Stimulated activated CD8-positive, alpha-beta memory T cell treated with anti-CD3 and anti-CD28 coated beads, Interleukin-7, amount 100 ng/mL, for 4 hours (primary cell): ENCODE data around the gene SPTSSA.
"Not testable (repeated sequence)": the region's sequence is repeated elsewhere in the genome, so short reads cannot be mapped to it uniquely, and the experiment has no call there.

ENCODE experiments used
- DNase-seq, 2 donors: peaks; one replicate each; pipeline ENCODE4 v3.0.0-alpha.2; 2020; ENCODE audit warnings: low read depth in 2 of 2

Gene SPTSSA

DNA sequence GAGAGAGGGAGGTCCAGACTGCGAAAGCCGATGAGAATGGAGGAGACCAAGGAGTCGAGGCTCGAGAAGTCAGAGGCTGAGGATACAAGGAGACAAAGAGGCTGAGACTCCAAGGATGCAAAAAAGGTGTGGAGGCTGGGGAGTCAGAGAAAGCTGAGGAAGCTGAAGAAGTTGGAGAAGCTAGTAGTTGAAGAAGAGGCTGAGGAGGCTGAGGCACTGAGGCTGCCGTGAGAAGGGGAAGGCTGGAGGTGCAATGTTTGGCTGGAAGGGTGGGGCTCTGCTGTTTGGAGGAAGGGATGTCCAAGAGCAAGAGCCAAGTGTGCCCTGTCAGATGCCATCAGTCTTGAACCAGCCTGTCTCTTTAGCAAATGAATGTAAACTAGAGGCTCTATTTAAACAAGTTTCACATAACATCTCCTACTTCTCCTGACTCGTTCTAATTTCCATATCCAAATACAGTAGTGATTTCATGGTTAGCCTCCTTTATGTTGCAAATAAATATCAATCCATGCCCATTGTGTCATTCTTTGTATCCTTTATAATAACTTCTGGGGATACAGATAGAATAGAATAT lies 10.8 kb upstream of the SPTSSA start:
- DNase-seq = no peak

DNA sequence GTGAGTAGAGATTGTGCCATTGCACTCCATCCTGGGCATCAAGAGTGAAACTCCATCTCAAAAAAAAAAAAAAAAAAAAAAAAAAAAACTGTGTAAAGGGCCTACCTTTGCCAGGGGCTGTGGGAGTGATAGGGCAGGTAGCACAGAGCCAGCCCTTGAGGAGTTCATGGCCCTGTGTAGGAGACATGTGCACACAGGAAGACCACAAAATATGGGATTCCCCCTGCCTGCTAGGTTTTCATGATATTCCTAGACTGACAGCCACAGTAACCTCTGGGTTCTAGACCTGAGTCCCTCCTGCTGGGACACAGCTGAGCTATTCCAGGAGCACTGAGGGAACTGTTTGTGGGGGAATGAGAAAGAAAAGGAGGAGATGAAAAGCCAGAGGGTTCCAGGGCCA lies 8.3 kb upstream of the SPTSSA start:
- no peak for DNase-seq

- no peak for DNase-seq
Measured at GRCh38 chr14:34466691-34467090, 4.7 kb upstream of the SPTSSA start.

GRCh38 chr14:34465069-34465859 lies 3.2 kb upstream of the SPTSSA start:
- DNase-seq = no peak

DNA sequence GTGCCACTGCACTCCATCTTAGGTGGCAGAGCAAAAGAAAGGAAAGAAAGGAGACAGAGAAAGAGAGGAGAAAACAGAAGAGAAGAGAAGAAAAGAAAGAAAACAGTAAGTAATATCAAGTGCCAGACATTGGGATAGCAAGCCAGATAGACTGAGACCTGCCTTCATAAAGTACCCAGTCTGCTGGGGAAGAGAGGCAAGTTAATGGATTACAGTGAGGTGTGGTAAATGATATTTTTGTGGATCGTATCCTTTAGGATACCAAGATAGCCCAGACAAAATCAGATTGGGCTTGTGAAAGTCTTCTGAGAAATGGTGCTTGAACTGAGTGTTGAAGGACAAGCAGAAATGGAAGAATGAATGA lies 1.5 kb upstream of the SPTSSA start:
- DNase-seq = no peak

DNA sequence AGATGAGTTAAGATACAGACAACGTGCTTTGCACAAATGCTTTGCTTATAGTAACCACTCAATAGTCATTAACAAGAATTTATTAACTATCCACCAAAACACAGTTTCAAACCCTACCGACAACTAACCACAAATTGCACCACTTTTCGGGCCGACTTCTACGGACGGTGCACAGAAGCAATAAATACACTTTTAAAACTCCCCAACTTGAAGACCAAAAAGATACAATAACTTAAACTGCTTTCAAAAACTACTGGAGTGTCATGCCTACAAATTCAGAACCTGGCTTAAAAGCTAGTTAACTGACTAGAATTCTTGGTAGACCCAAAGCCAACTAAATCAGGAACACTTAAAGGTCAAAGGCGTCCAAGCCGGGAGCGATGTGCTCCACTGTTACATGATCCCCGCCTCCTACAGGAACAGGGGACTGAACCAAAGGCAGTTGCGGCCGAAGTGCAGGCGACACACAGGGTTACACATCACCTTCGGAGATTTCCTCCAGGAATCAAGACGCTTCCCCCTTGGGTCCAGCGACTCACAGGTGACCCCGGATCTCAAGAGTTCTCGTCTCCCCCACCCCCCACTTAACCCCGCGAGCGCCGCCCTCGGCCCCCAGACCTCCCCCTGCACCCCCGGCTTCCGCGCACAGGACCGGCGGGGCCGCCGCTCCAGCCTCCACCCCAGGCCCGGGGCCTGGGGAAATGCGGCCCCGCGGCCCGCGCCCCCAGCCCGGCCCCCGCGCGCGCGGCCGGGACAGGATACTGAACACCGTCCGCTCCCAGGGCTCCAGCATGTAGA lies 507 bp downstream of the SPTSSA start:
- DNase-seq = no peak

DNA sequence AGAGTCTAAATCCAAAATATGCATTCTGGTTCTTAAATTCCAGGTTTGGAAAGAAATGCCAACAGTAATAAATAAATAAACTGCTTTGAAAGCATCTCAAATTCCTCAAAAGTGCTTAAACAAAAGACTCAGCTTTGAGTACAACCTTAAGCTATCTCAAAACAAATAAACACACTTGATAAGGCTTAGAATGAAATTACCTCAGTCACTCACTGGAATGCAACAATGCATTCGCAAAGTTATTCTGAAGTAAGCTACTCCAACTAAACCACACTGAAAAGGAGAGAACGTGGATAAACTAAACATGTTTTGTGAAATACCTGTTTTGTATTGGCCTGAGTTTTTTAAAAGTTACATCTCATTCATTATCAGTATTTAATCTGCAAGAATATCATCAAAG lies 1.2 kb downstream of the SPTSSA start:
- no peak for DNase-seq

GRCh38 chr14:34460295-34460694 lies 1.7 kb downstream of the SPTSSA start:
- DNase-seq = no peak

DNA sequence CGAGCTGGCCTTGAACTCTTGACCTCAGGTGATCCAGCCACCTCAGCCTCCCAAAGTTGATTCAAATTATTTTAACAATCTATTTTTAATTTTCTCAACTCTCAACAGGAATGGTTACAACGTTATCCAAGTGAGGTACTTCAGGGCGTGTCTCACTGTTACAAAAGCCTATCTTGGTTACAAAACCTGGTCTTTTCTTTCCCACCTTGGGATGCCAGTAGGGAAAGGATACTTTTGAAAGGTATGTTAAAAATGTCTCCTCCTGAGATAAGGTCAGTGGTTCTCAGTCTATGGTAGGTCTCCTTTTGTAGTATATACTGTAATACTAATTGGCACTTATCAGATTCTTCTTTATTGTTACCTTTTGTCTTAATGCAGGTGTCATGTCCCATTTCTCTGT lies 4.9 kb downstream of the SPTSSA start:
- no peak for DNase-seq

GRCh38 chr14:34453226-34453625 lies 8.8 kb downstream of the SPTSSA start:
- DNase-seq = no peak

- no peak for DNase-seq
Measured at GRCh38 chr14:34452258-34452822, 9.7 kb downstream of the SPTSSA start.

GRCh38 chr14:34450958-34451357 lies 11.1 kb downstream of the SPTSSA start:
- no peak for DNase-seq

- no peak for DNase-seq
Measured at GRCh38 chr14:34450542-34450915, 11.5 kb downstream of the SPTSSA start.

- no peak for DNase-seq
Measured at GRCh38 chr14:34449819-34450541, 12.1 kb downstream of the SPTSSA start.

DNA sequence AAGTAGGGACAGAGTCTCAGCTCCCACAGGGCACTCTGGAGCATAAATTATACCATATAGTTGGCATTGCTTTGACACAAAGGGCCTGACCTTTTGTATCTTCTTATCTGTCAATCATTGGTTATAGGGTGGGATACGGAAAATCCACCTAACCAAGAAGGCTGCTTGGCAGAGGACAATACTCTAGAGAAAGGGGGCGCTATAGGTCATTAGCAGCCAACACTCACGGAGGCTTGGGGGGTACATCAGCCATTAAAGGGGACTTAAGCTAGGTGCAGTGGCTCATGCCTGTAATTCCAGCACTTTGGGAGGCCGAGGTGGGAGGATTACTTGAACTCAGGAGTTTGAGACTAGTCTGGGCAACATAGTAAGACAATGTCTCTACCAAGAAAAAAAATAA lies 22.9 kb downstream of the SPTSSA start:
- no peak for DNase-seq

DNA sequence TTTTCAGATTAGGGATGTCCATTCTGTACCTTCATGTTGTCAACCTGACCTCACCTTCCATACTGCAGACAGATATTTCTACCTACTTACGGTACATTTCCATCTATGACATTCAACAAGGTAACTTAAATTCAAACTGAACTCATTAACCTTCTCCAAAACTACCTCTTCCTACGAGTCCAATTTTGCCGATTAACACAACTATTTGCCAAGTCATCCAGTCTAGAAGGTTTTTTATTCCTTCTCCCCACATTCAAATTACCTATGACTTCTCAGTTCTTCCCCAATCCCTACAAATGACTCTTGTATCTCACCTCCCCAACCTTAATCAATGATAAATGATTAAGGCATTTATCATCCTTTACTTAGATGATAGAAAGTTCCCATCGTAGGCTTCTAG lies 23.6 kb downstream of the SPTSSA start:
- no peak for DNase-seq

DNA sequence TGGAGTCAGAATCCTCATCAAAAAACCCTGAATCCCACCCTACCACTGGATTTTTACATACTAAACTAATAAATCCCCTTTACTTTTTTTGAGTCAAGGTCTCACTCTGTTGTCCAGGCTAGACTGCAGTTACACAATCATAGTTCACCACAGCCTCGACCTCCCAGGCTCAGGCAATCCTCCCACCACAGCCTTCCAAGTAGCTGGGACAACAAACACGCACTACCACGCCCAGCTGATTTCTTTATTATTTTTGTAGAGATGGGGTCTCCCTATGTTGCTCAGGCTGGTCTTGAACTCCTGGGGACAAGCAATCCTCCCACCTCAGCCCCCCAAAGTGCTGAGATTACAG lies 24.3 kb downstream of the SPTSSA start:
- DNase-seq = no peak

GRCh38 chr14:34436960-34437728 lies 24.9 kb downstream of the SPTSSA start:
- no peak for DNase-seq

- no peak for DNase-seq
Measured at GRCh38 chr14:34436118-34436905, 25.7 kb downstream of the SPTSSA start.

DNA sequence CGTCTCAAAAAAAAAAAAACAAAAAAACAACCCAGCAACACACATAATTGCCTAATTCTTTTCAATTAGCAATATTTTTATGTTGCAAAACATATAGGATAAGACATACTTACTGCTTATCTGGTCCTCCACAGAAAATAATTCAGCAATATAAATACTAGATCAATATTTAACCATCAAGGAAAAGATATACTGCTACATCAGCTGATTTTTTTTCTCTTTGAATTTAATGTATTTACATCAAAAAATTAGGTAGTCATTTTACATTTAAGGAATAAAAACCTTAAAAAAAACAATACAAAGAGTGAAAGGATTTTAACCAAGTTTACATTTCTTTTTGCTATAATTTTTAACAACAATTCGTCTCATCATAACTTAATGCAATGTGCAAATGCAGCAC lies 28.1 kb downstream of the SPTSSA start:
- DNase-seq = no peak

GRCh38 chr14:34428102-34428466 lies 34.0 kb downstream of the SPTSSA start:
- DNase-seq = not testable (repeated sequence)
